GM12878 (cell line): Measurements from ENCODE around the gene MYL11. TPM values are rescaled to one million over a fixed set of nuclear protein-coding genes. Genes with fewer than 3 reads are reported as not detected.

Experiments
- ATAC-seq: fragments of 200-7000 bp; cut with Tn5 transposase; 3 replicates; pipeline ENCODE4 v1.9.1; 2020; ENCODE audit warnings: mild to moderate bottlenecking, moderate library complexity
- BruUV-seq: library from RNA; stranded (reverse); fragments of 400-500 nt; replicated peaks from 2 replicates; lab custom pipeline; 2021; lab: Mats Ljungman, UMichigan
- CTCF ChIA-PET: fragments of 300-600 bp; sonication (Branson Sonifier 250); formaldehyde crosslinking; extraction: SDS; loops from one replicate; lab custom pipeline; 2021; ENCODE audit warnings: inconsistent platforms; lab: Yijun Ruan, JAX
- POLR2A ChIA-PET: fragments of 350-600 bp; formaldehyde crosslinking; extraction: SDS; loops from one replicate; lab custom pipeline; 2021; ENCODE audit warnings: inconsistent platforms; lab: Charles Lee
- RAD21 ChIA-PET: fragments of 300-600 bp; sonication (Branson Sonifier 250); formaldehyde crosslinking; loops from one replicate; lab custom pipeline; 2023; ENCODE audit warnings: antibody characterized with exemption; ENCODE audit not compliant: unreplicated experiment; lab: Charles Lee
- SMC1A ChIA-PET: fragments of 300-600 bp; sonication (Branson Sonifier 250); formaldehyde crosslinking; loops from one replicate; lab custom pipeline; 2023; ENCODE audit not compliant: unreplicated experiment, uncharacterized antibody; lab: Charles Lee
- DNase-seq: peaks from one replicate; pipeline ENCODE4 v3.0.0-alpha.2; 2011; ENCODE audit warnings: low read depth, low spot score
- FAIRE-seq: peaks from 3 replicates; lab custom pipeline; 2011; peaks lifted over from hg19 to GRCh38; lab: Jason Lieb, UNC
- H2AFZ ChIP-seq: 2 replicates; pipeline ENCODE4 v1.6.0; 2011; ENCODE audit warnings: low read depth, low read length, control low read depth; ENCODE audit not compliant: control insufficient read depth
- H3K27ac ChIP-seq: 2 replicates; pipeline ENCODE4 v1.5.1; 2011; ENCODE audit warnings: control low read depth; ENCODE audit not compliant: control insufficient read depth, insufficient read depth
- H3K27me3 ChIP-seq, 2 experiments: replicated peaks in 1 of 2; 2 replicates each; pipeline versions ENCODE4 v1.6.0 to v1.6.1; 2011; ENCODE audit warnings: low read length in 1 of 2; ENCODE audit not compliant: control insufficient read depth in 2 of 2, insufficient read depth in 2 of 2
- H3K36me3 ChIP-seq, 2 experiments: 2 replicates each; pipeline ENCODE4 v1.5.1; 2011; ENCODE audit warnings: low read length in 1 of 2; ENCODE audit not compliant: control insufficient read depth in 2 of 2, insufficient read depth in 2 of 2
- H3K4me1 ChIP-seq: 2 replicates; pipeline ENCODE4 v1.6.1; 2011; ENCODE audit warnings: mild to moderate bottlenecking, low read length, moderate library complexity, mixed read lengths; ENCODE audit not compliant: control insufficient read depth, insufficient read depth
- H3K4me2 ChIP-seq: 2 replicates; pipeline ENCODE4 v1.6.0; 2011; ENCODE audit warnings: control low read depth; ENCODE audit not compliant: control insufficient read depth, insufficient read depth
- H3K4me3 ChIP-seq: fragments of 200-600 bp; sonication (generic); 2 replicates; pipeline ENCODE4 v1.5.1; 2016
- H3K79me2 ChIP-seq: 2 replicates; pipeline ENCODE4 v1.6.0; 2011; ENCODE audit warnings: low read length; ENCODE audit not compliant: control insufficient read depth, insufficient read depth
- H3K9ac ChIP-seq: 2 replicates; pipeline ENCODE4 v1.8.0; 2011; ENCODE audit warnings: low read length, control low read depth, mixed read lengths; ENCODE audit not compliant: control insufficient read depth, insufficient read depth
- H3K9me3 ChIP-seq: replicated peaks from 3 replicates; pipeline ENCODE4 v1.5.1; 2011; ENCODE audit warnings: mild to moderate bottlenecking, low read length; ENCODE audit not compliant: control insufficient read depth, insufficient read depth
- H4K20me1 ChIP-seq: 2 replicates; pipeline ENCODE4 v1.6.0; 2011; ENCODE audit not compliant: control insufficient read depth, insufficient read depth
- LARP7 ChIP-seq: fragments of 450-650 bp; IDR thresholded peaks from 2 replicates; pipeline ENCODE4 v1.6.1; 2017; ENCODE audit warnings: mild to moderate bottlenecking
- MLLT1 ChIP-seq: fragments of 450-650 bp; IDR thresholded peaks from 2 replicates; pipeline ENCODE4 v1.6.1; 2016; ENCODE audit warnings: mild to moderate bottlenecking
- NBN ChIP-seq: fragments of 450-650 bp; IDR thresholded peaks from 2 replicates; pipeline ENCODE4 v1.6.1; 2016
- NR2F1 ChIP-seq: fragments of 450-650 bp; conservative IDR thresholded peaks from 2 replicates; pipeline ENCODE4 v1.6.1; 2017; ENCODE audit warnings: mild to moderate bottlenecking
- PBX3 ChIP-seq: IDR thresholded peaks from 2 replicates; pipeline ENCODE4 v1.6.1; 2011; ENCODE audit warnings: mild to moderate bottlenecking, low read depth, low read length, moderate library complexity; ENCODE audit not compliant: insufficient replicate concordance
- USF1 ChIP-seq: IDR thresholded peaks from 2 replicates; pipeline ENCODE4 v1.6.1; 2011; ENCODE audit warnings: borderline replicate concordance, low read depth, mild to moderate bottlenecking, moderate library complexity, mixed read lengths, low read length; ENCODE audit not compliant: insufficient read depth; ENCODE audit errors: extremely low read length
- YY1 ChIP-seq: IDR thresholded peaks from 2 replicates; pipeline ENCODE4 v1.6.1; 2011; ENCODE audit warnings: low read depth, mild to moderate bottlenecking, low read length
- ZSCAN29 ChIP-seq: fragments of 450-650 bp; IDR thresholded peaks from 2 replicates; pipeline ENCODE4 v1.6.1; 2017; ENCODE audit warnings: mild to moderate bottlenecking, moderate library complexity
- WGBS: methylation state at CpG from one replicate; pipeline ENCODE4 v1.1.6; 2016; ENCODE audit warnings: low lambda C conversion rate; ENCODE audit not compliant: insufficient replicate concordance, insufficient coverage; ENCODE audit errors: missing lambda C conversion rate; 5-methylcytosine and 5-hydroxymethylcytosine counted together
- in situ Hi-C: fragments of 300-500 bp; cut with MboI; formaldehyde crosslinking; loops from 9 replicates; pipeline ENCODE4 v1.14.3; 2018; ENCODE audit warnings: mixed read lengths
- intact Hi-C: fragments of 100-400 bp; cut with micrococcal nuclease; formaldehyde crosslinking; loops from one replicate; pipeline ENCODE4 v1.14.2; 2022; ENCODE audit not compliant: unreplicated experiment
- polyA plus RNA-seq, 11 experiments: library from polyadenylated mRNA; depleted of rRNA in 4 of 11; unstranded in 6 of 11; stranded (reverse) in 5 of 11; fragments of >200 nt; fragmentation: Nextera tagmentation in 4 of 11; fragmentation: Illumina TruSeq in 1 of 11; extraction: Ambion mirVana in 4 of 11; extraction: Trizol in 1 of 11; gene quantifications; 1 replicate in 1 of 11; 2 replicates in 10 of 11; pipeline versions ENCODE4 v1.2.1 to v1.2.3, GENCODE V29; 2011 to 2016; ENCODE audit warnings: inconsistent platforms in 2 of 11, missing spikeins in 2 of 11, low read depth in 1 of 11
- total RNA-seq, 4 experiments: library from RNA; depleted of rRNA in 3 of 4; stranded (reverse); fragments of >200 nt in 3 of 4; fragmentation: Illumina TruSeq in 1 of 4; extraction: Trizol in 1 of 4; gene quantifications; 2 replicates each; pipeline versions ENCODE4 v1.2.1 to v1.2.3, GENCODE V29; 2013 to 2021

MYL11 gene
- total and polyA plus RNA-seq, 10 of the 15 experiments (the other 5 are each of a cell fraction or from before 2014, with no cell fraction given): 0.19 to 1.2 (median 0.61) TPM; not detected in 5

GRCh38 chr16:30369091-30369937 is 5.3 kb upstream of the MYL11 start:
- CTCF ChIA-PET: interaction anchor here (0.6 to 9.0 kb wide), 8 partner anchors 13 to 277 kb away, joined by 3 to 70 read pairs (median 4); partner anchors contain the start of gene ZNF771
- intact Hi-C loops (no loop called here), in situ Hi-C loops (no loop called here)
- Histone ChIP-seq H2AFZ (no peak overlapping the region), H3K4me2 (peak overlapping the region; percentile 98), H3K79me2 (peaks cover 35% of the 10 kb centered on the region), H3K9ac (peak overlapping the region; percentile 86), H3K27me3 (no peaks in the 10 kb centered on the region), H3K27ac (peak overlapping the region; percentile 64), H4K20me1 (peaks cover 14% of the 10 kb centered on the region), H3K4me3 (peak overlapping the region; percentile 97), H3K36me3 (peaks cover 2 to 4% of the 10 kb centered on the region in 2 experiments; a peak in 2 of 4 replicates), H3K4me1 (peaks cover 16% of the 10 kb centered on the region)
- RAD21 ChIA-PET: interaction anchor here (0.6 to 3.8 kb wide), 7 partner anchors 9 to 260 kb away, joined by 3 to 33 read pairs (median 5); partner anchors contain the start of genes CD2BP2, SEPTIN1, ZNF747 and ZNF771
- DNase-seq: no peak
- no TSS peak for BruUV-seq
- SMC1A ChIA-PET: interaction anchor here (1.1 to 3.5 kb wide), 4 partner anchors 12 to 39 kb away, joined by 4 to 15 read pairs (median 4); partner anchors contain the start of genes CD2BP2 and ZNF771
- under 1% methylated on average over 33 of the region's 45 CpGs for WGBS
- ATAC-seq: no peak
- no peak for TF ChIP-seq NBN
- TF ChIP-seq YY1: 0 out of 2 replicates have a peak, but pooled peaks have one; percentile 6
- 0 out of 2 replicates have a peak, but pooled peaks have one; percentile 18 for TF ChIP-seq LARP7
- TF ChIP-seq ZSCAN29: no peak
- TF ChIP-seq PBX3: no peak
- TF ChIP-seq USF1: no peak
- no peak; the same call in 1 of the 2 replicates for TF ChIP-seq NR2F1
- TF ChIP-seq MLLT1: no peak
- TF ChIP-seq, all 136 proteins: peak for 2
- POLR2A ChIA-PET: interaction anchor here (0.7 to 2.1 kb wide), 8 partner anchors 9 to 263 kb away, joined by 3 to 8 read pairs (median 4); partner anchors contain the start of gene DCTPP1
- no peaks in the 10 kb centered on the region for H3K9me3 ChIP-seq
- FAIRE-seq: no peak
